ENCODE data around the gene PLEKHA6.

The PLEKHA6 gene

DNA sequence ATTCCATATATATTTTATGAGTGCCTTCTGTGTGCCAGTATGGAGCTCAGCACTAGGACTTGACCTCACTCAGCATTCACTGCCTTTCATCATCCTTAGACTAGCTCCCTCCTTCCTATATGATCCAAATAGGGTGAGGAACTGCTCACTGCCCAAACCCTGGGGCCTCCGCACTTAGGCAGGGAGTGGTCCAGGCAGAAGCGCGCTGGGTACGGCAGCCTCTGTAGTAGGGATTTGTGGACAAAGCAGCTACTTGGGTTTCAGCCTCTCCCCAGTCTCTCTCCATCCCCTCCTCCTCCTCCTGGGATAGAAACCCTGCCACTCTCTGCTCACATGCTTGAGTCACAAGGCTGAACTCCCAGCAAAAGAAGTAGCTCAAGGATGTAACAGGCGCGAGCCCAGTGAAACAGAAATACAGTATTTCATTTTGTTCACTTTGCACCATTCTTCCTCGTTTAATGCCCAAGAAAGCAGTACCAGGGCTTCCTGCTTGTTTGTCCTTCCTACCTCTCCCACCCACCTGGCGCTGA is 32.9 kb downstream of the PLEKHA6 start:
- no peak overlapping the region for H3K4me3 ChIP-seq (ENCODE audit: low read length)
- no CpG with 5 or more reads among the region's 8 CpGs for whole genome bisulfite sequencing (ENCODE audit: insufficient coverage, insufficient read length)
- no peak overlapping the region for H3K27ac ChIP-seq (ENCODE audit: low read length)
- H3K4me1 ChIP-seq (ENCODE audit: control insufficient read depth, insufficient read depth, low read length) = 0 out of 2 replicates have a peak, but pooled peaks cover 3% of the 10 kb centered on the region
- no peak for DNase-seq (ENCODE audit: low read depth, low spot score)
- H3K27me3 ChIP-seq (ENCODE audit: control insufficient read depth, insufficient read depth, low read length) = no peaks in the 10 kb centered on the region
- H3K36me3 ChIP-seq (ENCODE audit: control insufficient read depth, insufficient read depth, low read length) = no peaks in the 10 kb centered on the region
- H3K9me3 ChIP-seq (ENCODE audit: control insufficient read depth, insufficient read depth, low read length) = no peaks in the 10 kb centered on the region

- DNase-seq (ENCODE audit: low read depth, low spot score) = no peak
- no CpG with 5 or more reads among the region's 5 CpGs for WGBS (ENCODE audit: insufficient coverage, insufficient read length)
- Histone ChIP-seq H3K4me3 (ENCODE audit: low read length) (no peak overlapping the region), H3K9me3 (ENCODE audit: control insufficient read depth, insufficient read depth, low read length) (no peaks in the 10 kb centered on the region), H3K36me3 (ENCODE audit: control insufficient read depth, insufficient read depth, low read length) (no peaks in the 10 kb centered on the region), H3K4me1 (ENCODE audit: control insufficient read depth, insufficient read depth, low read length) (0 out of 2 replicates have a peak, but pooled peaks cover 3% of the 10 kb centered on the region), H3K27me3 (ENCODE audit: control insufficient read depth, insufficient read depth, low read length) (no peaks in the 10 kb centered on the region), H3K27ac (ENCODE audit: low read length) (no peak overlapping the region)
These were observed 33.8 kb downstream of the PLEKHA6 start for GRCh38 chr1:204325944-204326343.

GRCh38 chr1:204323887-204324286 is 35.8 kb downstream of the PLEKHA6 start:
- H3K4me3 ChIP-seq (ENCODE audit: low read length) = no peak overlapping the region
- H3K27me3 ChIP-seq (ENCODE audit: control insufficient read depth, insufficient read depth, low read length) = no peaks in the 10 kb centered on the region
- H3K9me3 ChIP-seq (ENCODE audit: control insufficient read depth, insufficient read depth, low read length) = no peaks in the 10 kb centered on the region
- no peak for DNase-seq (ENCODE audit: low read depth, low spot score)
- H3K4me1 ChIP-seq (ENCODE audit: control insufficient read depth, insufficient read depth, low read length) = peaks cover 4% of the 10 kb centered on the region; the same call in 1 of the 2 replicates
- H3K36me3 ChIP-seq (ENCODE audit: control insufficient read depth, insufficient read depth, low read length) = no peaks in the 10 kb centered on the region
- no peak overlapping the region for H3K27ac ChIP-seq (ENCODE audit: low read length)
- no CpG with 5 or more reads among the region's 2 CpGs for WGBS (ENCODE audit: insufficient coverage, insufficient read length)

DNA sequence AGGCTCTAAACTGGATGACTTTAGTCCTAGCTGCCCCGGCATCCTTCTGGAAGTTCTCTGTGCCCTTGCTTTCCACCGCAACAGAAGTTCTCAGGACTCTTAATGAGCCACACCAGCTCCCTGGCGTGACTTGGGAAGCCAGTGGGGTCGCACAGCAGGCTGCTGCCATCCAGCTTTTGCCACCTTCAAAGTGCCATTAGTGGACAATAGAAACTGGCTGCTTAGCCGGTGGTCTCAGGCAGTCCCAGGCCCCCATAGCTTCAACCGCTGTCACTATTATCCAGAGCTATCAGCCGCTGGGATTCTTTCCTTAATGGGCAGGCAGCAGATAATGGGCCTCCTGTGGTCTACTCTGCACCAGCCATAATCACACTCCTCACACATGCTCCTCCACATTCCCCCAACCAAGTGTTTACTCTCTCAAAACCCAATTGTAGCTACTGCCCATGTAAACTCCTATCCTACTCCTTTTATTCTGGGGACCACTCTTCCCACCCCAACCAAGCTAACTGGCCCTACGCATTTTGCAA is 37.3 kb downstream of the PLEKHA6 start:
- Histone ChIP-seq H3K27me3 (ENCODE audit: control insufficient read depth, insufficient read depth, low read length) (no peaks in the 10 kb centered on the region), H3K36me3 (ENCODE audit: control insufficient read depth, insufficient read depth, low read length) (no peaks in the 10 kb centered on the region), H3K9me3 (ENCODE audit: control insufficient read depth, insufficient read depth, low read length) (no peaks in the 10 kb centered on the region), H3K4me1 (ENCODE audit: control insufficient read depth, insufficient read depth, low read length) (peaks cover 4% of the 10 kb centered on the region; the same call in 1 of the 2 replicates), H3K27ac (ENCODE audit: low read length) (no peak overlapping the region), H3K4me3 (ENCODE audit: low read length) (no peak overlapping the region)
- DNase-seq (ENCODE audit: low read depth, low spot score) = no peak
- WGBS (ENCODE audit: insufficient coverage, insufficient read length) = no CpG with 5 or more reads among the region's 8 CpGs

GRCh38 chr1:204321665-204322064 is 38.1 kb downstream of the PLEKHA6 start:
- no peaks in the 10 kb centered on the region for H3K27me3 ChIP-seq (ENCODE audit: control insufficient read depth, insufficient read depth, low read length)
- no peaks in the 10 kb centered on the region for H3K9me3 ChIP-seq (ENCODE audit: control insufficient read depth, insufficient read depth, low read length)
- peaks cover 4% of the 10 kb centered on the region; the same call in 1 of the 2 replicates for H3K4me1 ChIP-seq (ENCODE audit: control insufficient read depth, insufficient read depth, low read length)
- WGBS (ENCODE audit: insufficient coverage, insufficient read length) = no CpG with 5 or more reads among the region's 2 CpGs
- H3K36me3 ChIP-seq (ENCODE audit: control insufficient read depth, insufficient read depth, low read length) = no peaks in the 10 kb centered on the region
- no peak overlapping the region for H3K27ac ChIP-seq (ENCODE audit: low read length)
- no peak overlapping the region for H3K4me3 ChIP-seq (ENCODE audit: low read length)
- no peak for DNase-seq (ENCODE audit: low read depth, low spot score)

- no peak for DNase-seq (ENCODE audit: low read depth, low spot score)
- Histone ChIP-seq H3K27ac (ENCODE audit: low read length) (no peak overlapping the region), H3K9me3 (ENCODE audit: control insufficient read depth, insufficient read depth, low read length) (no peaks in the 10 kb centered on the region), H3K4me1 (ENCODE audit: control insufficient read depth, insufficient read depth, low read length) (peaks cover 4% of the 10 kb centered on the region; the same call in 1 of the 2 replicates), H3K36me3 (ENCODE audit: control insufficient read depth, insufficient read depth, low read length) (no peaks in the 10 kb centered on the region), H3K4me3 (ENCODE audit: low read length) (no peak overlapping the region), H3K27me3 (ENCODE audit: control insufficient read depth, insufficient read depth, low read length) (no peaks in the 10 kb centered on the region)
- WGBS (ENCODE audit: insufficient coverage, insufficient read length) = no CpG with 5 or more reads among the region's 2 CpGs
These were observed 38.7 kb downstream of the PLEKHA6 start for GRCh38 chr1:204321051-204321450.

DNA sequence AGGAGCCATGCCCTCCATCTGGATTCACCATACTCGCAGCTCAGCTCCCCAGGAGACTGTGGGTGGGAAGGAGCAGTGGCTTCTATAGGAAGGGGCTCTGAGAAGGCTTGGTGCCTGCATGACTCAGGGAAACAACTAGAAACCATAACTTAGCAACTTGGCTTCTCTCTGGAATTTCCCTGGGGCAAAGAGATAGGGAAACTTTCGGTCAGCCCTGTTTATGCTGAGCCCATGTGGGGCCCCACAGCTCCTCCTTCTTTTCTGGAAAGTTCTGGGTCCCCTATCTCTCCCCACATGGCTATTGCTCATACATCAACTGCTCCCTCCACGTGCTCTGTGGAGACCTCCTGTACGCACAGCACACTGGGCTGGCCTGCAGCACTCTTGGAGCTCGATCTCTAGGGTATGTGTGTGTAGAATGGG is 39.3 kb downstream of the PLEKHA6 start:
- Histone ChIP-seq H3K27me3 (ENCODE audit: control insufficient read depth, insufficient read depth, low read length) (no peaks in the 10 kb centered on the region), H3K4me1 (ENCODE audit: control insufficient read depth, insufficient read depth, low read length) (peaks cover 4% of the 10 kb centered on the region; the same call in 1 of the 2 replicates), H3K27ac (ENCODE audit: low read length) (no peak overlapping the region), H3K9me3 (ENCODE audit: control insufficient read depth, insufficient read depth, low read length) (no peaks in the 10 kb centered on the region), H3K4me3 (ENCODE audit: low read length) (no peak overlapping the region), H3K36me3 (ENCODE audit: control insufficient read depth, insufficient read depth, low read length) (no peaks in the 10 kb centered on the region)
- no peak for DNase-seq (ENCODE audit: low read depth, low spot score)
- no CpG with 5 or more reads among the region's 5 CpGs for WGBS (ENCODE audit: insufficient coverage, insufficient read length)

DNA sequence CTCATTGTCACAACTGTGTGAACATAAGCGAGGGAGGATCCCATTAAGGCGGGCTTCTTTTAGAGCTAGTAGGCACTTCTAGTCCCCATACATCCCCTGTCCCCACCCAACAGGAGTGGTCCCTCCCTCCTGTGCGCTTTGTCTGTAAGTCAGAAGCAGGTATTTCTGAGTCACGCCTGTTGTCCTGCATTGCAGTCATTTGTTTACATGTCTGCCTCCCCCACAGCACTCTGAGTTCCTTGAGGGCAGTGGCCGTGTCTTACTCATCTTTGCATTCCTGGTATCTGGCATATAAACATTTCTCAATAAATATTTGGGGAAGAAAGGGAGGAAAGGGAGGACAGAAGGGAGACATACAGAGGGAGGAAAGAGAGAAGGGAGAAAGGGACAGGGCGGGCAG is 40.3 kb downstream of the PLEKHA6 start:
- H3K36me3 ChIP-seq (ENCODE audit: control insufficient read depth, insufficient read depth, low read length) = no peaks in the 10 kb centered on the region
- H3K4me1 ChIP-seq (ENCODE audit: control insufficient read depth, insufficient read depth, low read length) = peaks cover 4% of the 10 kb centered on the region; the same call in 1 of the 2 replicates
- no peaks in the 10 kb centered on the region for H3K9me3 ChIP-seq (ENCODE audit: control insufficient read depth, insufficient read depth, low read length)
- H3K27ac ChIP-seq (ENCODE audit: low read length) = no peak overlapping the region
- no CpG with 5 or more reads among the region's 6 CpGs for WGBS (ENCODE audit: insufficient coverage, insufficient read length)
- DNase-seq (ENCODE audit: low read depth, low spot score) = no peak
- H3K4me3 ChIP-seq (ENCODE audit: low read length) = no peak overlapping the region
- no peaks in the 10 kb centered on the region for H3K27me3 ChIP-seq (ENCODE audit: control insufficient read depth, insufficient read depth, low read length)

DNA sequence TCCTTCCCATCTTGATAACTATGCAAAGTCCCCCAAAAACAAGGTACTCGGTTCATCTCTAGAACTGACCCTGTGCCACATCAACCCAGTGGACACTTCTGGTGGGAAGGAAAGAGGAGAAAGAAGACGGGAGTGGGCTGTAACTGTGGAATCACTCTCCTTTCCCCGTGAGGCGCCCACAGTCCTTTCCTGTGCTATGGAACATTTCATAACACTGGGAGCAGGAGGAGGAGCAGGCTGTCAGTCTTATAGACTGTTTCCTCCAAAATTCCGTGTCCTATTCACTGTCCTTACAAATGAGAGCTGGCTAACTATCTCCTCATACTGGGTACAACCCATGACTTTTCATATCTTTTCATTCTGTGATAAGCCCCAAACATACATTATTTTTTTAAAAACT is 40.7 kb downstream of the PLEKHA6 start:
- WGBS (ENCODE audit: insufficient coverage, insufficient read length) = no CpG with 5 or more reads among the region's 5 CpGs
- Histone ChIP-seq H3K36me3 (ENCODE audit: control insufficient read depth, insufficient read depth, low read length) (no peaks in the 10 kb centered on the region), H3K4me1 (ENCODE audit: control insufficient read depth, insufficient read depth, low read length) (peaks cover 5% of the 10 kb centered on the region; the same call in 1 of the 2 replicates), H3K27ac (ENCODE audit: low read length) (no peak overlapping the region), H3K27me3 (ENCODE audit: control insufficient read depth, insufficient read depth, low read length) (no peaks in the 10 kb centered on the region), H3K9me3 (ENCODE audit: control insufficient read depth, insufficient read depth, low read length) (no peaks in the 10 kb centered on the region), H3K4me3 (ENCODE audit: low read length) (no peak overlapping the region)
- no peak for DNase-seq (ENCODE audit: low read depth, low spot score)

GRCh38 chr1:204318324-204318723 is 41.4 kb downstream of the PLEKHA6 start:
- Histone ChIP-seq H3K27me3 (ENCODE audit: control insufficient read depth, insufficient read depth, low read length) (no peaks in the 10 kb centered on the region), H3K27ac (ENCODE audit: low read length) (no peak overlapping the region), H3K9me3 (ENCODE audit: control insufficient read depth, insufficient read depth, low read length) (no peaks in the 10 kb centered on the region), H3K4me1 (ENCODE audit: control insufficient read depth, insufficient read depth, low read length) (peaks cover 10% of the 10 kb centered on the region; the same call in 1 of the 2 replicates), H3K36me3 (ENCODE audit: control insufficient read depth, insufficient read depth, low read length) (no peaks in the 10 kb centered on the region), H3K4me3 (ENCODE audit: low read length) (no peak overlapping the region)
- DNase-seq (ENCODE audit: low read depth, low spot score) = no peak
- WGBS (ENCODE audit: insufficient coverage, insufficient read length) = no CpG with 5 or more reads among the region's 5 CpGs

DNA sequence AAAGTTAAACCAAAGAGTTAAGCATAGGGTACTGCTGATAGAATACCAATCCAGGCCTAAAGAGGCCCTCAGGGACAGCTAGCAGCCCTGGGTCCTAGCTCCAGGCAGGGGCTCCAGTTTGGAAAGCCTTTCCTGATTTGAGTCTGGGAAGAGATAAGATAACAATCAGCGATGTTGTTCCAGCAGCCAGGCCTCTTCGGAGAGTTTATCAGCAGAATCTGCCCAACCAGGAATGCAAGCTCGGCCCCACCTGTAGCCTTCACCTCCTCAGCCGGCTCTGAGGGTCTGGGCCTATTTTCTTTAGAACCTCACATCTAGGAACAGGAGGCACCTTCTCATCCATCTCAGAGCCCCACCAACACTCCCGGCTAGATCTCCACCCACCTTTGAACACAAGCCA is 42.6 kb downstream of the PLEKHA6 start:
- no peak for DNase-seq (ENCODE audit: low read depth, low spot score)
- Histone ChIP-seq H3K27me3 (ENCODE audit: control insufficient read depth, insufficient read depth, low read length) (no peaks in the 10 kb centered on the region), H3K4me3 (ENCODE audit: low read length) (no peak overlapping the region), H3K4me1 (ENCODE audit: control insufficient read depth, insufficient read depth, low read length) (peaks cover 7% of the 10 kb centered on the region; the same call in 1 of the 2 replicates), H3K9me3 (ENCODE audit: control insufficient read depth, insufficient read depth, low read length) (no peaks in the 10 kb centered on the region), H3K36me3 (ENCODE audit: control insufficient read depth, insufficient read depth, low read length) (no peaks in the 10 kb centered on the region), H3K27ac (ENCODE audit: low read length) (no peak overlapping the region)
- no CpG with 5 or more reads among the region's 5 CpGs for WGBS (ENCODE audit: insufficient coverage, insufficient read length)

All from iPS DF 6.9 (cell line).